Sciatic nerve (tissue), 2 donors: ENCODE data around the gene ABCB9. TPM values are rescaled to one million over a fixed set of nuclear protein-coding genes. Genes with fewer than 3 reads are reported as not detected.
A peak's percentile ranks its signal among the peaks of the same experiment; 100 is the strongest.

ENCODE experiments used
- ATAC-seq: fragments of 200-7000 bp; cut with Tn5 transposase; one replicate; pipeline ENCODE4 v1.9.1; 2020; ENCODE audit warnings: mild to moderate bottlenecking, moderate library complexity
- DNase-seq: peaks from one replicate; pipeline ENCODE4 v3.0.0-alpha.2; 2020; ENCODE audit warnings: low spot score
- intact Hi-C: fragments of 100-400 bp; cut with DNase I; formaldehyde crosslinking; loops from one replicate; pipeline ENCODE4 v1.14.2; 2022
- total RNA-seq: library from RNA; stranded (reverse); fragmentation: NEBNext Ultra II Directional; extraction: Animal tissue kit (Norgen Biotek cat#: 25700); gene quantifications from one replicate; pipeline ENCODE4 v1.2.1, GENCODE V29; 2021
- donor health status: DM: no; HTN: no; CAD: no.
- donor health status: DM: no; HTN: no; CAD: no.

Gene ABCB9
- total RNA-seq, 1 donor from 2014 or later = 7.3 TPM

- intact Hi-C loops = loop anchor here (10.0 kb wide), 1 partner anchor 160 kb away; no protein-coding TSS in a partner anchor
- ATAC-seq (peak; percentile 44), DNase-seq (no peak)
These were observed 18.5 kb upstream of the ABCB9 start for GRCh38 chr12:122984612-122985337.

GRCh38 chr12:122983789-122984515, 17.7 kb upstream of the ABCB9 start:
- DNase-seq = no peak
- intact Hi-C loops = loop anchor here (10.0 kb wide), 1 partner anchor 161 kb away; no protein-coding TSS in a partner anchor
- ATAC-seq = peak; percentile 1

DNA sequence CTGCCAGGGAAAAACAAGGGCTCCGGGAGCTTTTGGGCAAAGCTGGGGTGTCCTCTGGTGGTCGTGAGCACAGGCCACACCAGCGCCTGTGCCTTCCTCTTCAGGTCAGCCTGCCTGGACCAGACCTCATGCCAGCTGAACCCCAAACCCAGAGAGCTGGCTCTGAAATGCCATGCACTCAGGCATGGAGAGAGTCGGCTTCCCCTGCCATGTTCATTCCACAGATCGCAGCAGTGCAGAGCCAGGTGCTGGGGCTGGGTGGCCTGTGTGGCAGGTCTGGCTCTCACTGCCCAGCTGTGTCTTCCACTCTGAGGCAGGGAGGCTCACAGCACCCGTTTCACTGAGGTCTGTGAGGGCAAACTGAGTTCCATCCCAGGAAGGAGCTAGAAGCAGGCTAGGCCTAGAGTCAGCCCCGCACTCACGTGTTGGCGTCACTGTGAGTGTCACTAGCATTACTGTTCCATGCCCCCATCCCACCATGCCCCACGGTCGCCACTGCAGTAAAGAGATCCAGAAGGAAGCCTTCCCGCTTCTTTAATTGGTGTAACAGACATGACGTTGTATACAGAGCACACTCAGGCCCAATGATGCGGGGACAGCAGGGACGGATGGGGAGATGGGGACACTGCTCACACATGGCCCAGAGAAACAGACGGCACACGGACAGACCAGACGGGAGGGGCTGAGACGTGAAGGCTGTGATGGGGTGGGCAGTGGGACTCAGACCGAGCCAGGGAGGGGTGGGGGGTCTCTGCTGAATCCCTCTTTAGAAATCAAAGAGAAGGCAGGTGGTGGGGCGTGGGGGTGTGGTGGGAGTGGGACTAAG, 16.9 kb upstream of the ABCB9 start:
- DNase-seq (no peak), ATAC-seq (no peak)
- intact Hi-C loops = loop anchor here (10.0 kb wide), 1 partner anchor 162 kb away; no protein-coding TSS in a partner anchor

GRCh38 chr12:122982477-122982815, 16.2 kb upstream of the ABCB9 start:
- intact Hi-C loops = loop anchor here (10.0 kb wide), 1 partner anchor 162 kb away; no protein-coding TSS in a partner anchor
- no peak for ATAC-seq
- DNase-seq = no peak

GRCh38 chr12:122981587-122982476, 15.6 kb upstream of the ABCB9 start:
- no peak for DNase-seq
- ATAC-seq = no peak
- intact Hi-C loops = loop anchor here (10.0 kb wide), 1 partner anchor 163 kb away; no protein-coding TSS in a partner anchor

DNA sequence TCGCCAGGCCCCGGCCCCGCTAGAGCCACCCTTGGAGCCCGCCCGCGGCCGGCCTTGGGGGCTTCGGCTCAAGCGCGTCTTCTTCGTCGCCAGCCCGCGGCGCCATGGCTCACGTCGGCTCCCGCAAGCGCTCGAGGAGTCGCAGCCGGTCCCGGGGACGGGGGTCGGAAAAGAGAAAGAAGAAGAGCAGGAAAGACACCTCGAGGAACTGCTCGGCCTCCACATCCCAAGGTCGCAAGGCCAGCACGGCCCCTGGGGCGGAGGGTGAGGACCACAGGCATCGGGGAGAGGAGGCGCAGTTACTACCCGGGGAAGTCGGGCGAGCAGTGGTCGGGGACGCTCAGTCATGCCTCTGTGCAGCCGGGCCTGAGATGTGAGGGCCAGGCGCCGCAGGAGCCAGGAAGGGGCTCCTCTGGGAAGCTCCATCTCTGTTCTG, 14.8 kb upstream of the ABCB9 start:
- DNase-seq (no peak), ATAC-seq (no peak)
- intact Hi-C loops = loop anchor here (10.0 kb wide), 1 partner anchor 164 kb away; no protein-coding TSS in a partner anchor

DNA sequence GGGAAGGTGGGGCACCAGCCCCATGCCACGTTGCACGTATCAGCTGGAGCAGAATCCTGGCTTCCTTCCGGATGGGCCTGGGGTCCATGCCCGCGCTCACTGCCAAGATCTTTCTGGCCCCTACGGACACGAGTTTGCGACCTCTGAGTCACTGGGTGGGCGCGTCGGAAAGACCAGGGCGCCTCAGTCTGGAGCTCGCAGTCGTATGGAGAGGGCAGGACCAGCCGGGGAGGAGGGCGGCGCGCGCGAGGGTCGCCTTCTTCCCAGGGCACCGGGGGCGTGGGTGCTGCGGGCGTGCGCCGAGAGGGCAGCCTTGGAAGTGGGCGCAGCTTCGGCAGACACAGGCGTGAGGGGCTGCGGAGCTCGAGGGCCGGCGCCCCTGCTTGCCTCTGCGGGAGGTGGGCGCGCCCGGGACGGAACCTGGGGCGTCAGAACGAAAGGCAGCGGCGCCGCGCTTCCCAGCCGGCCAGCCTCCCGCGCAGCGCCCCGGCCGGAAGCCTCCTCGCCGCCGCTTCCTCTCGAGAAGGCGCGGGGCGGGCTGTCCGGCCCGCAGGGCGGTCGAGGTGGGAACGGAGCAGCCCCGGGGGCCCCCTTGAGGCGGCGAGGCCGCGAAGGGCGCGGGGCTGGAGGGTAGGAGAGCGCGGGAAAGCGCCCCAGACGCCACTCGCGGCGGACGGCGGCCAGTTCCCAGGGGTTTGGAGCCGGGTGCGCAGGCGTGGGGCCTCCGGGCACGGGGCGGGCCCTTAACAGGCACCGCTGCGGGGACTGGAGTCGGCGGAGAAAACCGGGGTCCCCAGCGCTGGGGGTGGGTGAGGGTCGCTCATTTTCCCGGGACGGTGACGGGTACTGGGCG, 14.1 kb upstream of the ABCB9 start, which contains the start of gene ARL6IP4:
Gene ARL6IP4, plus strand, starts transcription at position 499 of the 853 bp plus-strand sequence. CDS start 459 bp downstream, outside the sequence.
- intact Hi-C loops = loop anchor here (10.0 kb wide), 1 partner anchor 164 kb away; no protein-coding TSS in a partner anchor
- peak; percentile 68 for ATAC-seq

GRCh38 chr12:122979908-122980182, 13.6 kb upstream of the ABCB9 start:
- no peak for ATAC-seq
- DNase-seq = no peak
- intact Hi-C loops = loop anchor here (10.0 kb wide), 1 partner anchor 165 kb away; no protein-coding TSS in a partner anchor

More for the DNA sequence above, 14.1 kb upstream of the ABCB9 start, which contains the start of gene ARL6IP4:
- DNase-seq = peak; percentile 81

GRCh38 chr12:122979001-122979907, 13.0 kb upstream of the ABCB9 start:
- no peak for DNase-seq
- intact Hi-C loops = no loop called here
- ATAC-seq = no peak

- DNase-seq (no peak), ATAC-seq (no peak)
- intact Hi-C loops = no loop called here
These were observed 12.3 kb upstream of the ABCB9 start for GRCh38 chr12:122978507-122978955.

DNA sequence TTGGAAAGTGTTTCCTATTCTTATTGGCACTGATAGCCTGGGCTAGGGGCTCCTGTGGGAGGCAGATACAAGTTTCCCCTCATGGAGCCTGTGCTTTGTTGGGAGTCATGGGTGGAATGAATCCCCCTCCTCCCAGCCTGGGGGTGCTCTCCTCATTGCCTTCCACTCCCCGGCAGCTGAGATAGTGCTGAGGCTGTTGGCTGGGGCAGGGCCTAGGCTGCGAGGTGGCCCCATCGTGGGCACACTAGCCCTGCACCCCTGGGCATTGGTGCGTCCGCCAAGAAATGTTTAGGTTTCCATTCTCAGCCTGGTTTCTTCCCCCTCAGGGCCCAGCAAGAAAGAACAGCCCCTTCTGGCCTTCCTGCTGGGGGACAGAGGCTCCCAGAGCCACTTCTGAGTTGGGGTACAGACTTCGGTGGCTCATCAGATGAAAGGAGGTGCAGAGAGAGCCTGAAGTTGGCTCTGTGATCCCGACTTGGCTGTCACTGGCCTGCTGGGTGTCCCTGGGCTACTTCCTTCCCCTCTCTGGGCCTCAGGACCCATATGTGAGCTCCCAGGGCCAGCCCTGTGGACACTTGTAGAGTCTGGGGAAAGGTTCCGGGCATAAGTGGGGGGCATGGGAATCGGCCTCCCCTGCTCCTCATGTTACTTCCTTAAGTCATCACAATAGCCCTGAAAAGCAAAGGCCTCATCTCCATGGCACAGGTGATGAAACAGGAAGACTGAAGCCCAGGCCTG, 11.6 kb upstream of the ABCB9 start:
- intact Hi-C loops = no loop called here
- no peak for ATAC-seq
- DNase-seq = no peak

GRCh38 chr12:122977153-122977552, 10.9 kb upstream of the ABCB9 start:
- ATAC-seq (no peak), DNase-seq (no peak)
- intact Hi-C loops = no loop called here

DNA sequence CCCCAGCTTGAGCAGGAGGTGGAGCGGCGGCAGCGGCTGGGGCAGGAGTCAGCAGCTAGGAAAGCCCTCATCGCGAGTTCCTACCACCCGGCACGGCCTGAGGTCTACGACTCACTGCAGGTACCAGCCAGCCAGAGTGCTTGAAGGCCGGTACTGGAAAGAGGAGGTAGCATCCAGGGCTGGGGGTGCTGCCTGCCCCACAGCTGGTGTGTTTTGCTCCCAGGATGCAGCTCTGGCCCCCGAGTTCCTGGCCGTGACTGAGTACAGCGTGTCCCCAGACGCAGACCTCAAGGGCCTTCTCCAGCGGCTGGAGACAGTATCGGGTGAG, 10.3 kb upstream of the ABCB9 start:
- intact Hi-C loops = no loop called here
- no peak for DNase-seq
- ATAC-seq = no peak

DNA sequence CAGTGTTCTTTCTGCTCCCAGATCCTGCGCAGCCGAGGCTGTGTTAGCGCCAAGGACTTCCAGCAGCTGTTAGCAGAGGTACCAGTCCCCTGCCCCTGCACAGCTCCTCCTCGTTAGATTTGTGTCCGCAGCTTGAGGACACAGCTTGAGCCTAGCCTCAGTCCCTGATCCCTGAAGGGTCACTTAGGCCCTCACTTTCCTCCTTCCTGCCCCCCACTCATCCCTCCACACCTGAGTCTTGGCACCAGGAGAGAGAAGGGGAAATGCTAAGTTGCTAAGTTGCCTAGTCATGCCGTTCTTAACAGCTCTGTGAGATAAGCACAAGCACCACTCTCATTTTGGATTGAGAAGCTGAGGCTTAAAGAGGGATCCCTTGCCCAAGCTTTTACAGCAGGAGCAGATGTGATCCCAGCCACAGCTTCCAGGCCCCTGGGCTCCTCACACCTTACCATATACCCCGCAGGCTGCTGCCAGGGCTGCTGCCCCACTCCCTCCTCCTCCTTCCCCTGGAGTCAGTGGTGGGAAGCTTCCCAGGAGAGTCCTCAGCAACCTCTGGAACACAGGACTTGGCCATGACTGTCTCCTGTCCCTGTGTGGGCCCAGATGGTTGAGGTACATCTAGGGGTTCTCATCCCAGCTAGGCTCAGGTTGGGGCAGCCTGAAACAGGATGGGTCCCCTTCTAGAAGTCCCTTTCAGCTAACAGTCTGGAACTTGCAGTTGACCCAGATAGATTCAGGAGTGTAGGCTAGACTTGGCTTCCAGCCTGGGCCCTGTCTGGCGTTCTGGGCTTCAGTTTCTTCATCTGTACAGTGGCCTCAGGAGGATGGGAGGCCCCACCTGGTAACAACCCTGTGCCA, 9.8 kb upstream of the ABCB9 start:
- intact Hi-C loops = no loop called here
- no peak for ATAC-seq
- DNase-seq = no peak
